Endometrium (tissue), 2 donors: ENCODE measurements around the gene TGFB1I1.
"Not testable (repeated sequence)": the region's sequence is repeated elsewhere in the genome, so short reads cannot be mapped to it uniquely, and the experiment has no call there.

Experiments
- FAIRE-seq: peaks from 2 replicates; lab custom pipeline; 2012; peaks lifted over from hg19 to GRCh38; lab: Jason Lieb, UNC
- donor health status: control.
- donor health status: control.

TGFB1I1 gene

GRCh38 chr16:31471241-31471874, 594 bp upstream of the TGFB1I1 start:
- FAIRE-seq: no peak

- no peak for FAIRE-seq
These were observed 804 bp downstream of the TGFB1I1 start for GRCh38 chr16:31472709-31473203.

- no peak for FAIRE-seq
These were observed 1.5 kb downstream of the TGFB1I1 start for GRCh38 chr16:31473264-31473984.

GRCh38 chr16:31474173-31474714, 2.3 kb downstream of the TGFB1I1 start:
- FAIRE-seq: no peak

DNA sequence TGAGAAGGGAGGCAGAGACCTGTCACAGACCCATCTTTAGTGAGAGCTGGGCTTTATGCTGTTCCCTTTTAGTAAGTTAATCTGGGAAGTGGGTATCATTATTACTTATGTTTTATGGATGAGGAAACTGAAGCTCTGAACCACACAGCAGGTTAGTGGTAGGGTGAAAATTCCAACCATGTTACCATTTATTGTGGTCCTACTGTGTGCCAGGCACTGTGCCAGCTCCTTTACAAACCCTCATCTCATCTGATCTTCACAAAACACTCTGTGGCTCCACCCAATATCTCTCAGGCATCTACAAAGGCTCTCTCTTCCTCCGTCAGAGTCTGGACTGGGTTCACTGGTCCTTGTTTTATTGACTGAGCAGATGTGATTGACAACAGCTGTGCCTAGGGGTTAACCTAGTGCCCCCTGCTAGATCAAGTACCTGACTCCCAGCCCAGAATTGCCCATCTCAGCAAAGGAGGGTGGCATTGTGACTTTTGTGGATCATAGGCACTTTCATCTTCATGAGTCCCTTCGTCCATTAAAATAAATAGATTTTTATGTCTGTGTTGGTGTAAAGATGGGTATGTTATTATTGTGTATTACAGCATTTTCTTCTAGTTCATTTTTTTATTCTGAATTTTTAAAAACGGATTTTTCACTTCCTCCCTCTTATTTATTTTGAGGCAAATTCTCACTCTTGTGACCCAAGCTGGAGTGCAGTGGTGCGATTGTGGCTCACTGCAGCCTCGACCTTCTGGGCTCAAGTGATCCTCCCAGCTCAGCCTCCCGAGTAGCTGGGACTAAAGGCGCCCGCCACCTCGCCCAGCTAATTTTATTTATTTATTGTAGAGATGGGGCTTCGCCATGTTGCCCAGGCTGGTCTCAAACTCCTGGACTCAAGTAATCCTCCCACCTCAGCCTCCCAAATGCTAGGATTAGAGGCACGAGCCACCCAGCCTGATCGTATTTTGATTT, 3.1 kb downstream of the TGFB1I1 start:
- no peak for FAIRE-seq

GRCh38 chr16:31475946-31476302, 4.0 kb downstream of the TGFB1I1 start:
- FAIRE-seq: no peak

DNA sequence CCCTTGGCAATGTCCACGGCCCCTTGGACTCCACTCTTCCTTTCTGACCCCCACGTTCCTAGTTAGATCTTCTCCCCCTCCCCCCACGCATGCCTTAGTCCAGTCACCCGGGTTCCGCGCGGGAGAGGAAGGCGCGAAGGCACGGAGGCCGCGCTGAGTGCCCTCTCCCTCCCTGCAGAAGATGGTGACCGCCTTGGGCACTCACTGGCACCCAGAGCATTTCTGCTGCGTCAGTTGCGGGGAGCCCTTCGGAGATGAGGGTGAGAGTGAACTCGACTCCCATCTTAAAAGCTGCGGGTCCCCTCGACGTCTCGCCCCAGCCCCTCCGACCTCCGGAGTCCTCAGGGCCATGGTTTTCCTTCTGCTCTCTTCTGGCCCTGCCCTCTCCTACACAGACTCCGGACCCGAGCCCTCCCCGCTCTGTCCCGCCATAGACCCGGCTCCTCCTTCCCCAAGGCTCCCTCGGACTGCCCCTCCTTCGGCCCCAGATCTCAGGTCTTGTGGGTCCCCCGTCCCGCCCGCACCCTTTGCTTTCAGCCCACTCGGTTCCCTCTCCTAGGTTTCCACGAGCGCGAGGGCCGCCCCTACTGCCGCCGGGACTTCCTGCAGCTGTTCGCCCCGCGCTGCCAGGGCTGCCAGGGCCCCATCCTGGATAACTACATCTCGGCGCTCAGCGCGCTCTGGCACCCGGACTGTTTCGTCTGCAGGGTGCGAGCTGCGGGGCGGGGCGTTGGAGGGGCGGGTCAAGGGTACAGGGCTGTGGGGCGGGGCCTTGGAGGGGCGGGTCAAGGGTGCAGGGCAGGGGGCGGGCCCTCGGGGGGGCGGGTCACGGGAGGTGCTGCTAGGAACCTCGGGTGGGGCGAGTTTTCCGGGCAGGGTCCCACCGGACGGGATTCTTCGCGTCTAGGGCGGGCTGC, 4.6 kb downstream of the TGFB1I1 start:
- no peak for FAIRE-seq

DNA sequence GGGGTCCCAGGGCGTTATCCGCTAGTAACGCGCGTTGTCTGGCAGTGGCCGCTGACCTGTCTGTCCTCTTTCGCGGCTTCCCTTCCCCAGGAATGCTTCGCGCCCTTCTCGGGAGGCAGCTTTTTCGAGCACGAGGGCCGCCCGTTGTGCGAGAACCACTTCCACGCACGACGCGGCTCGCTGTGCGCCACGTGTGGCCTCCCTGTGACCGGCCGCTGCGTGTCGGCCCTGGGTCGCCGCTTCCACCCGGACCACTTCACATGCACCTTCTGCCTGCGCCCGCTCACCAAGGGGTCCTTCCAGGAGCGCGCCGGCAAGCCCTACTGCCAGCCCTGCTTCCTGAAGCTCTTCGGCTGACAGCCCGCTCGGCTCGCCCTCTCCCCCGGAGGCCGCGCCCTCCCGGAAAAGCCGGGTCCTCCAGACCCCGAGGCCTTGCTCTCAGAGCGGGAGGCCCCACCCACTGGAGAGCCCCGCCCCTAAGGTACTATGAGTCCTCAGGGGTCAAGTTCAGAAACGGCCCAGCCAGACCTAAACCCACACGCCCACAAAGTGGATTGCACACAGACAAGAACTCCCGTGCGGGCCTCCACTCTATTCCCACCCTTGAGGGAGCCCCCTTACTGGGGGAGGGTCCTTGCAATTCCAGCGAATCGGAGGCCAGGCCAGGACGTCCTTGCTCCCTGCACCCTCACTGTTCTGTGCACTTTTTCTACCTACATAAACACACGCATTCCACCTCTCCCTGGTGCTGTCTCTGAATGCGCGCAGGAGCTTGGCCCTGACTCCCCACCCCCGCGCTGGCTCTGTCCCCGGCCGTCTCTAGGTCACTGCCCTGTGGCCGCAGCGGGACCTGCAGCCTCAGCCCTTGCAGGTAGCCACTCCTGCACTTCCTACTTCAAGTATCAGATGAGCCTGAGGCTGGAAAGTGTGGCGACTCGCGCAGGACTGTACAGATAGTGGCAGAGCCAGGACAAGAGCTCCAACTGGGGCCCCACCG, 5.6 kb downstream of the TGFB1I1 start:
- no peak for FAIRE-seq

- FAIRE-seq: no peak
These were observed 7.0 kb downstream of the TGFB1I1 start for GRCh38 chr16:31478956-31479355.

DNA sequence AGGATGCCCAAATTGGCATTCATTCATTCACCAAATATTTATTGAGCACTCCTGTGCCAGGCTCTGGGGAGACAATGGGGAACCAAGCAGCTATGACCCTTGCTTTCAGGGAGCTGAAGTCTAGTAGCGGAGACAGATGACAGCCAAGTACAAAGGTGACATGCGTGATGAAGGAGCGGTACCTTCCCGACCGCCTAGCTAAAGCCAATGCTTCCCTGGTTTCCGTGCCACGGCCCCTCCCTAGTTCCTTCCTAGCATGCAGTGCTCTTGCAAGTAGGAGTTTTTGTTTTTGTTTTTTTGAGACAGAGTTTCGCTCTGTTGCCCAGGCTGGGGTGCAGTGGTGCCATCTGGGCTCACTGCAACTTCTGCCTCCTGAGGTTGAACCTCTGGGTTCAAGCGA, 7.8 kb downstream of the TGFB1I1 start:
- no peak for FAIRE-seq

- no peak for FAIRE-seq
These were observed 9.0 kb downstream of the TGFB1I1 start for GRCh38 chr16:31480851-31481536.

- FAIRE-seq: no peak
These were observed 11.1 kb downstream of the TGFB1I1 start, which contains the start of gene SLC5A2 for GRCh38 chr16:31483081-31483480. Gene SLC5A2, plus strand, starts transcription at chr16:31483123. Its CDS starts 14 bp downstream, at chr16:31483137.

DNA sequence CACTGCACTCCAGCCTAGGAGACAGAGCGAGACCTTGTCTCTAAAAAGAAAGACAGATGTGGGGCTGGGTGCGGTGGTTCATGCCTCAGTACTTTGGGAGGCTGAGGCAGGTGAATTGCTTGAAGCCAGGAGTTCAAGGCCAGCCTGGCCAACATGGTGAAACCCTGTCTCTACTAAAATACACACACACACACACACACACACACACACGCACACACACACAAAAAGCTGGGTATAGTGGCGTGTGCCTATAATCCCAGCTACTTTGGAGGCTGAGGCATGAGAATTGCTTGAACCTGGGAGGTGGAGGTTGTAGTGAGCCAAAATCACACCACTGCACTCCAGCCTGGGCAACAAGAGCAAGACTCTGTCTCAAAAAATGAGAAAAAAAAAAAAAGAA, 12.1 kb downstream of the TGFB1I1 start:
- FAIRE-seq: not testable (repeated sequence)

- FAIRE-seq: no peak
These were observed 12.7 kb downstream of the TGFB1I1 start for GRCh38 chr16:31484491-31485171.

GRCh38 chr16:31485571-31485970, 13.6 kb downstream of the TGFB1I1 start:
- no peak for FAIRE-seq

DNA sequence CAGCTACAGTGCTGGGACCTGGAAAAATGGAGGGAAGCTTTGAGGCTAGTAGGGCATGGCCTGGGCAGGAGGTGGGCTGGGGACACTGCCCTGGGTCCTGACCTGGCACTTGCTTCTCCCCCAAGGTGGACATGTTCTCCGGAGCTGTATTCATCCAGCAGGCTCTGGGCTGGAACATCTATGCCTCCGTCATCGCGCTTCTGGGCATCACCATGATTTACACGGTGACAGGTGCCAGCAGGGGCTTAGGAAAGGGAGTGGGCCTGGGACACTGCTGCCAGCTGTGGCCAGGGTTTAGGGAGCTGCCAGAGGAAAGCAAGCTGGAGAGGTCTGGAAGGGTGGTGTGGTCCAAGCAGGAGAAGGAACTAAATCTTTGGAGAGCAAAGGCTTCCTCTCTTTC, 14.1 kb downstream of the TGFB1I1 start:
- FAIRE-seq: no peak

GRCh38 chr16:31487071-31487719, 15.2 kb downstream of the TGFB1I1 start:
- no peak for FAIRE-seq
